T-cell (primary cell): ENCODE results near the gene POLR2B. TPM values are rescaled to one million over a fixed set of nuclear protein-coding genes. Genes with fewer than 3 reads are reported as not detected.

Source experiments
- ATAC-seq, 4 experiments: fragments of 200-7000 bp in 3 of 4; fragments of 150-1000 bp in 1 of 4; cut with Tn5 transposase; replicated peaks in 1 of 4; 1 replicate in 3 of 4; 2 replicates in 1 of 4; pipeline ENCODE4 v1.10.0; 2021; ENCODE audit warnings: moderate library complexity in 3 of 4, mild to moderate bottlenecking in 2 of 4, moderate number of reproducible peaks in 1 of 4
- CTCF ChIA-PET, 2 donors: fragments of 300-600 bp; sonication (Branson Sonifier 250); formaldehyde crosslinking; loops; one replicate each; lab custom pipeline; 2022; ENCODE audit warnings: antibody characterized with exemption in 2 of 2; lab: Charles Lee
- POLR2A ChIA-PET, 2 donors: fragments of 300-600 bp; sonication (Branson Sonifier 250); formaldehyde crosslinking; loops; one replicate each; lab custom pipeline; 2022; ENCODE audit warnings: antibody characterized with exemption in 2 of 2; lab: Charles Lee
- DNase-seq, 35 experiments: peaks; one replicate each; pipeline versions ENCODE4 v3.0.0 to v3.0.0-alpha.2; 2013 to 2023
- H3K27ac ChIP-seq: one replicate; pipeline ENCODE4 v1.5.1; 2013; ENCODE audit warnings: low read length
- H3K27me3 ChIP-seq, 2 experiments: replicated peaks in 1 of 2; 1 replicate in 1 of 2; 2 replicates in 1 of 2; pipeline versions ENCODE4 v1.6.1 to v1.7.0; 2013; ENCODE audit warnings: low read length in 1 of 2, mixed read lengths in 1 of 2; ENCODE audit not compliant: control insufficient read depth in 2 of 2, insufficient read depth in 2 of 2; ENCODE audit errors: extremely low read depth in 1 of 2
- H3K36me3 ChIP-seq, 2 donors: 1 replicate in 1 of 2; 2 replicates in 1 of 2; pipeline versions ENCODE4 v1.6.1 to v1.7.0; 2013; ENCODE audit warnings: low read length in 1 of 2; ENCODE audit not compliant: control insufficient read depth in 2 of 2, insufficient read depth in 1 of 2; ENCODE audit errors: extremely low read depth in 1 of 2
- H3K4me1 ChIP-seq, 2 experiments: 1 replicate in 1 of 2; 2 replicates in 1 of 2; pipeline versions ENCODE4 v1.6.1 to v1.7.0; 2013; ENCODE audit warnings: low read length in 2 of 2, mixed read lengths in 1 of 2; ENCODE audit not compliant: insufficient read depth in 2 of 2, control insufficient read depth in 1 of 2; ENCODE audit errors: extremely low read depth in 1 of 2
- H3K4me3 ChIP-seq, 2 donors: 1 replicate in 1 of 2; 2 replicates in 1 of 2; pipeline versions ENCODE4 v1.5.1 to v1.7.0; 2013; ENCODE audit warnings: mild to moderate bottlenecking in 2 of 2, low read length in 1 of 2, moderate library complexity in 1 of 2; ENCODE audit not compliant: control insufficient read depth in 1 of 2; ENCODE audit errors: extremely low read depth in 1 of 2
- H3K9me3 ChIP-seq: 2 replicates; pipeline ENCODE4 v1.7.0; 2013
- H3K27ac Mint-ChIP-seq, 2 donors: one replicate each; pipeline ENCODE4 v1.8.0; 2020 to 2021; ENCODE audit warnings: mild to moderate bottlenecking in 2 of 2, mixed read lengths in 2 of 2
- H3K27me3 Mint-ChIP-seq, 2 donors: one replicate each; pipeline ENCODE4 v1.8.0; 2021 to 2022; ENCODE audit warnings: mixed read lengths in 2 of 2
- H3K36me3 Mint-ChIP-seq: one replicate; pipeline ENCODE4 v1.8.0; 2021; ENCODE audit warnings: mixed read lengths
- H3K4me1 Mint-ChIP-seq, 3 donors: one replicate each; pipeline ENCODE4 v1.8.0; 2020 to 2022; ENCODE audit warnings: mixed read lengths in 3 of 3, mild to moderate bottlenecking in 1 of 3
- H3K4me3 Mint-ChIP-seq, 3 donors: one replicate each; pipeline ENCODE4 v1.8.0; 2020 to 2022; ENCODE audit warnings: mild to moderate bottlenecking in 3 of 3, mixed read lengths in 3 of 3, moderate library complexity in 3 of 3
- H3K9me3 Mint-ChIP-seq, 3 donors: one replicate each; pipeline ENCODE4 v1.8.0; 2020 to 2022; ENCODE audit warnings: mixed read lengths in 3 of 3
- WGBS: methylation state at CpG from one replicate; pipeline ENCODE4 v1.1.5; 2013; ENCODE audit warnings: missing lambda C conversion rate; ENCODE audit not compliant: insufficient coverage; 5-methylcytosine and 5-hydroxymethylcytosine counted together
- total RNA-seq, 35 experiments: library from RNA in 6 of 35; stranded (reverse) in 6 of 35; fragments of 120-200 nt in 1 of 35; gene quantifications; one replicate each; pipeline versions ENCODE4 v1.2.1 to v1.2.4 and lab custom pipeline; 2013 to 2026

POLR2B gene
- total RNA-seq, 5 donors from 2014 or later (not counting 1 experiment from before 2014, with no cell fraction given), result 79.4 to 112 (median 106) TPM

GRCh38 chr4:57077550-57078343 is 99.1 kb downstream of the POLR2B start:
- no peaks in the 10 kb centered on the region for H3K4me1 Mint-ChIP-seq
- ChIA-PET POLR2A (no interaction called here), CTCF (no interaction called here)

GRCh38 chr4:57078685-57079521 is 100.2 kb downstream of the POLR2B start:
- 94% methylated on average over 3 of the region's 10 CpGs for WGBS
- peaks cover 14 to 17% of the 10 kb centered on the region in 2 donors for H3K27me3 Mint-ChIP-seq
- H3K27ac ChIP-seq, result no peak overlapping the region

More at GRCh38 chr4:57077550-57078343, 99.1 kb downstream of the POLR2B start:
- WGBS, result 88% methylated on average over 7 of the region's 14 CpGs
- ATAC-seq (no peak), DNase-seq (no peak)
- Mint-ChIP-seq H3K36me3 (no peaks in the 10 kb centered on the region), H3K4me3 (no peak overlapping the region), H3K27me3 (peaks cover 14 to 17% of the 10 kb centered on the region in 2 donors), H3K27ac (no peak overlapping the region), H3K9me3 (no peaks in the 10 kb centered on the region)
- Histone ChIP-seq H3K4me1 (no peaks in the 10 kb centered on the region), H3K27me3 (peaks cover 0 to 14% of the 10 kb centered on the region in 2 experiments), H3K27ac (no peak overlapping the region), H3K9me3 (no peaks in the 10 kb centered on the region), H3K36me3 (no peaks in the 10 kb centered on the region), H3K4me3 (no peak overlapping the region)

More at GRCh38 chr4:57078685-57079521, 100.2 kb downstream of the POLR2B start:
- no peak overlapping the region for H3K27ac Mint-ChIP-seq
- peaks cover 0 to 11% of the 10 kb centered on the region in 2 experiments for H3K27me3 ChIP-seq
- no peak for DNase-seq
- ATAC-seq, result no peak
- CTCF ChIA-PET, result no interaction called here
- no peaks in the 10 kb centered on the region for H3K9me3 Mint-ChIP-seq
- H3K4me1 ChIP-seq, result no peaks in the 10 kb centered on the region
- POLR2A ChIA-PET, result interaction anchor here in 1 of 2 donors (0.6 kb wide), 1 partner anchor 90 kb away, joined by 4 read pairs; no protein-coding TSS in a partner anchor
- H3K36me3 Mint-ChIP-seq, result no peaks in the 10 kb centered on the region
- H3K36me3 ChIP-seq, result no peaks in the 10 kb centered on the region
- no peaks in the 10 kb centered on the region for H3K4me1 Mint-ChIP-seq
- H3K4me3 Mint-ChIP-seq, result no peak overlapping the region
- no peak overlapping the region for H3K4me3 ChIP-seq
- H3K9me3 ChIP-seq, result no peaks in the 10 kb centered on the region

Other genes with a start within 250 kb of the POLR2B start
- gene SPINK2, start 157.2 kb upstream of the POLR2B start, total RNA-seq, result 10 to 100 TPM in 1 of 5 donors, 1 to 10 TPM in 4; 2.0 to 11.6 (median 3.9) TPM
- 10 to 100 TPM; 57.0 to 72.1 (median 67.4) TPM for gene REST, start 71.0 kb upstream of the POLR2B start, total RNA-seq
- gene NOA1, start 1.3 kb upstream of the POLR2B start, total RNA-seq, result 10 to 100 TPM; 15.2 to 27.2 (median 22.1) TPM
- 1 to 10 TPM in 4 of 5 donors, not detected in 1; 1.9 to 2.4 (median 2.0) TPM for gene IGFBP7, start 131.5 kb downstream of the POLR2B start, total RNA-seq